Measurements from ENCODE around the gene RASEF. TPM values are rescaled to one million over a fixed set of nuclear protein-coding genes. Genes with fewer than 3 reads are reported as not detected.

The RASEF gene
- total RNA-seq, 2 donors from 2014 or later: 6.6 TPM; not detected in 1

GRCh38 chr9:82968816-82969215 is 94.1 kb downstream of the RASEF start:
- Histone ChIP-seq H3K36me3 (no peaks in the 10 kb centered on the region), H3K9me3 (no peaks in the 10 kb centered on the region), H3K4me1 (ENCODE audit: control insufficient read depth in 1 of 2, low read depth in 2 of 2) (no peaks in the 10 kb centered on the region), H3K4me3 (no peak overlapping the region), H3K27me3 (replicated peaks; ENCODE audit: insufficient read depth) (no peaks in the 10 kb centered on the region), H3K27ac (no peak overlapping the region)
- ATAC-seq (ENCODE audit: insufficient number of reproducible peaks, low FRiP score, low read depth) (no peak), DNase-seq (ENCODE audit: low spot score) (no peak)
- TF ChIP-seq CTCF (IDR thresholded peaks at IDR 0.05): no peak

GRCh38 chr9:82968388-82968787 is 94.6 kb downstream of the RASEF start:
- Histone ChIP-seq H3K4me1 (ENCODE audit: control insufficient read depth in 1 of 2, low read depth in 2 of 2) (no peaks in the 10 kb centered on the region), H3K4me3 (no peak overlapping the region), H3K27ac (no peak overlapping the region), H3K9me3 (no peaks in the 10 kb centered on the region), H3K27me3 (replicated peaks; ENCODE audit: insufficient read depth) (no peaks in the 10 kb centered on the region), H3K36me3 (no peaks in the 10 kb centered on the region)
- TF ChIP-seq CTCF (IDR thresholded peaks at IDR 0.05): no peak
- DNase-seq (ENCODE audit: low spot score) (no peak), ATAC-seq (ENCODE audit: insufficient number of reproducible peaks, low FRiP score, low read depth) (no peak)

- no peaks in the 10 kb centered on the region for H3K4me1 ChIP-seq (ENCODE audit: control insufficient read depth in 1 of 2, low read depth in 2 of 2)
- ATAC-seq (ENCODE audit: insufficient number of reproducible peaks, low FRiP score, low read depth): no peak
- peak; percentile 55 for TF ChIP-seq CTCF (IDR thresholded peaks at IDR 0.05)
Observed at GRCh38 chr9:82961504-82962125, 101.3 kb downstream of the RASEF start.

GRCh38 chr9:82957529-82958379 is 105.2 kb downstream of the RASEF start:
- Histone ChIP-seq H3K4me3 (no peak overlapping the region), H3K27me3 (replicated peaks; ENCODE audit: insufficient read depth) (no peaks in the 10 kb centered on the region), H3K9me3 (no peaks in the 10 kb centered on the region), H3K4me1 (ENCODE audit: control insufficient read depth in 1 of 2, low read depth in 2 of 2) (no peaks in the 10 kb centered on the region), H3K36me3 (no peaks in the 10 kb centered on the region), H3K27ac (no peak overlapping the region)
- no peak for TF ChIP-seq CTCF (IDR thresholded peaks at IDR 0.05)
- DNase-seq (ENCODE audit: low spot score) (no peak), ATAC-seq (ENCODE audit: insufficient number of reproducible peaks, low FRiP score, low read depth) (no peak)

More at GRCh38 chr9:82961504-82962125, 101.3 kb downstream of the RASEF start:
- no peak overlapping the region for H3K4me3 ChIP-seq
- no peaks in the 10 kb centered on the region for H3K27me3 ChIP-seq (replicated peaks; ENCODE audit: insufficient read depth)
- DNase-seq (ENCODE audit: low spot score): no peak
- no peak overlapping the region for H3K27ac ChIP-seq
- H3K36me3 ChIP-seq: no peaks in the 10 kb centered on the region
- no peaks in the 10 kb centered on the region for H3K9me3 ChIP-seq

GRCh38 chr9:82949203-82949602 is 113.7 kb downstream of the RASEF start:
- H3K9me3 ChIP-seq: no peaks in the 10 kb centered on the region
- no peak for TF ChIP-seq CTCF (IDR thresholded peaks at IDR 0.05)

More at GRCh38 chr9:82949203-82949602, 113.7 kb downstream of the RASEF start:
- no peak overlapping the region for H3K27ac ChIP-seq
- H3K27me3 ChIP-seq (replicated peaks; ENCODE audit: insufficient read depth): no peaks in the 10 kb centered on the region
- DNase-seq (ENCODE audit: low spot score): no peak
- H3K36me3 ChIP-seq: no peaks in the 10 kb centered on the region
- no peak overlapping the region for H3K4me3 ChIP-seq
- ATAC-seq (ENCODE audit: insufficient number of reproducible peaks, low FRiP score, low read depth): no peak
- no peaks in the 10 kb centered on the region for H3K4me1 ChIP-seq (ENCODE audit: control insufficient read depth in 1 of 2, low read depth in 2 of 2)
